Articular chondrocyte of knee joint (primary cell): Measurements from ENCODE around the gene GON4L. TPM values are rescaled to one million over a fixed set of nuclear protein-coding genes. Genes with fewer than 3 reads are reported as not detected.

Experiments used
- small RNA-seq: library from RNA; depleted of rRNA; stranded (forward); fragments of <200 nt; gene quantifications from one replicate; pipeline ENCODE3, GENCODE V24; 2012
- total RNA-seq: library from RNA; depleted of rRNA; stranded (reverse); fragments of >200 nt; gene quantifications from 2 replicates; pipeline ENCODE4 v1.2.3, GENCODE V29; 2012

Gene GON4L, protein sequence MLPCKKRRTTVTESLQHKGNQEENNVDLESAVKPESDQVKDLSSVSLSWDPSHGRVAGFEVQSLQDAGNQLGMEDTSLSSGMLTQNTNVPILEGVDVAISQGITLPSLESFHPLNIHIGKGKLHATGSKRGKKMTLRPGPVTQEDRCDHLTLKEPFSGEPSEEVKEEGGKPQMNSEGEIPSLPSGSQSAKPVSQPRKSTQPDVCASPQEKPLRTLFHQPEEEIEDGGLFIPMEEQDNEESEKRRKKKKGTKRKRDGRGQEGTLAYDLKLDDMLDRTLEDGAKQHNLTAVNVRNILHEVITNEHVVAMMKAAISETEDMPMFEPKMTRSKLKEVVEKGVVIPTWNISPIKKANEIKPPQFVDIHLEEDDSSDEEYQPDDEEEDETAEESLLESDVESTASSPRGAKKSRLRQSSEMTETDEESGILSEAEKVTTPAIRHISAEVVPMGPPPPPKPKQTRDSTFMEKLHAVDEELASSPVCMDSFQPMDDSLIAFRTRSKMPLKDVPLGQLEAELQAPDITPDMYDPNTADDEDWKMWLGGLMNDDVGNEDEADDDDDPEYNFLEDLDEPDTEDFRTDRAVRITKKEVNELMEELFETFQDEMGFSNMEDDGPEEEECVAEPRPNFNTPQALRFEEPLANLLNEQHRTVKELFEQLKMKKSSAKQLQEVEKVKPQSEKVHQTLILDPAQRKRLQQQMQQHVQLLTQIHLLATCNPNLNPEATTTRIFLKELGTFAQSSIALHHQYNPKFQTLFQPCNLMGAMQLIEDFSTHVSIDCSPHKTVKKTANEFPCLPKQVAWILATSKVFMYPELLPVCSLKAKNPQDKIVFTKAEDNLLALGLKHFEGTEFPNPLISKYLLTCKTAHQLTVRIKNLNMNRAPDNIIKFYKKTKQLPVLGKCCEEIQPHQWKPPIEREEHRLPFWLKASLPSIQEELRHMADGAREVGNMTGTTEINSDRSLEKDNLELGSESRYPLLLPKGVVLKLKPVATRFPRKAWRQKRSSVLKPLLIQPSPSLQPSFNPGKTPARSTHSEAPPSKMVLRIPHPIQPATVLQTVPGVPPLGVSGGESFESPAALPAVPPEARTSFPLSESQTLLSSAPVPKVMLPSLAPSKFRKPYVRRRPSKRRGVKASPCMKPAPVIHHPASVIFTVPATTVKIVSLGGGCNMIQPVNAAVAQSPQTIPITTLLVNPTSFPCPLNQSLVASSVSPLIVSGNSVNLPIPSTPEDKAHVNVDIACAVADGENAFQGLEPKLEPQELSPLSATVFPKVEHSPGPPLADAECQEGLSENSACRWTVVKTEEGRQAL (N-terminal part only)
- 44.4 and 44.8 TPM in 2 replicates for total RNA-seq

DNA sequence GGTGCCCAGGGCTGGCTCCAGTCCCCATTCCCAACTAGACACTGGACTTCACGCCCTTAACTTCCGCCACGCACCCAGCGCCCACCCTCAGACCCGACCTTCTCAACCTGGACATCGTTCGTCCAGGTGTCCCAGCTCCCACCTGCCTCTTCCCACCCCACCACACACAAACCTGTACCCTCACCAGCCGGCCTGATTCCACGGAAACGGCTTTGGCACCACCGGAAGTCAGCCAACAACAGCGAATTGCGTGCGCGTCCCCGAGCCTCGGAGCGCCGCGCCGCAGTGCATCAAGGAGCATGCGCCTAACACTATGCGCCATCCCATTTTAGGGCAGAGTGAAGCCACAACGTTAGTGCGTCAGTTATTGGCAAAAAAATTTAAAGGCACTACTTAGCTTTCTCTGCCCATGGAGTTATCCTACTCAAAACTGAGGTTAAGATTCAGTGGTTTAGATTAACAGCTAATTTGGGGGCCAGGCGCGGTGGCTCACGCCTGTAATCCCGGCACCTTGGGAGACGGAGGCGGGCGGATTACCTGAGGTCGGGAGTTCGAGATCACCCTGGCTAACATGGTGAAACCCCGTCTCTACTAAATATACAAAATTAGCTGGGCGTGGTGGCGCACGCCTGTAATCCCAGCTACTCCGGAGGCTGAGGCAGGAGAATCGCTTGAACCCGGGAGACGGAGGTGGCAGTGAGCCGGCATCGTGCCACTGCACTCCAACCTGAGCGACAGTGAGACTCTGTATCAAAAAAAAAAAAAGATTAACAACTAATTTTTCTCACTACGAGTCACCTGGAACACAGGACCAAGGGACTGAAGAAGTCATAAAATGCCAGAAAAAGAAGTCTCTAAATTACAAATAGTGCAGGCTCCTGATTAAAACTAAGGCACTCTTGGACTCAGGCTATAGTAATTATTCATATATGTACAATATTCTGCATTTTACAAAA lies at the start of gene GON4L:
TSS of gene GON4L (minus strand) at position 240 of the 956 bp plus-strand sequence. CDS start 3,434 bp downstream, outside the sequence.

GRCh38 chr1:155859234-155859829 lies 2.3 kb upstream of the GON4L start, which contains the start of gene SYT11:
TSS of gene SYT11 (plus strand) at chr1:155859567. CDS start at chr1:155859762, 195 bp downstream.

Small RNA genes within 50 kb of the gene (small RNA-seq; reads per million reads assigned to genes)
- gene RF00015, result not detected

Other genes starting within 250 kb of the GON4L start
- gene MSTO1, start 247.0 kb downstream of the GON4L start, total RNA-seq, result 20.5 and 25.2 TPM in 2 replicates
- gene YY1AP1, start 168.4 kb downstream of the GON4L start, total RNA-seq, result 49.3 and 59.6 TPM in 2 replicates
- 70.4 and 86.6 TPM in 2 replicates for gene DAP3, start 168.1 kb downstream of the GON4L start, total RNA-seq
- gene SYT11, start 2.4 kb upstream of the GON4L start, total RNA-seq, result 38.2 and 45.9 TPM in 2 replicates
- 38.8 and 42.3 TPM in 2 replicates for gene RIT1, start 54.1 kb upstream of the GON4L start, total RNA-seq
- 24.6 and 29.1 TPM in 2 replicates for gene KHDC4, start 77.2 kb upstream of the GON4L start, total RNA-seq
- not detected in 2 replicates for gene RXFP4, start 84.4 kb upstream of the GON4L start, total RNA-seq
- gene ARHGEF2, start 121.3 kb upstream of the GON4L start, total RNA-seq, result 97.5 and 117 TPM in 2 replicates
- 513 and 533 TPM in 2 replicates for gene SSR2, start 163.7 kb upstream of the GON4L start, total RNA-seq
- 9.9 and 12.3 TPM in 2 replicates for gene UBQLN4, start 196.6 kb upstream of the GON4L start, total RNA-seq
- 35.1 and 35.9 TPM in 2 replicates for gene LAMTOR2, start 197.6 kb upstream of the GON4L start, total RNA-seq
- 0.13 TPM in 1 of 2 replicates, not detected in the other for gene RAB25, start 203.9 kb upstream of the GON4L start, total RNA-seq
- 0.91 and 1.1 TPM in 2 replicates for gene MEX3A, start 225.3 kb upstream of the GON4L start, total RNA-seq